ENCODE data around the gene HSF5. TPM values are rescaled to one million over a fixed set of nuclear protein-coding genes. Genes with fewer than 3 reads are reported as not detected.

The HSF5 gene
- total RNA-seq, 1 experiment from 2014 or later = not detected

DNA sequence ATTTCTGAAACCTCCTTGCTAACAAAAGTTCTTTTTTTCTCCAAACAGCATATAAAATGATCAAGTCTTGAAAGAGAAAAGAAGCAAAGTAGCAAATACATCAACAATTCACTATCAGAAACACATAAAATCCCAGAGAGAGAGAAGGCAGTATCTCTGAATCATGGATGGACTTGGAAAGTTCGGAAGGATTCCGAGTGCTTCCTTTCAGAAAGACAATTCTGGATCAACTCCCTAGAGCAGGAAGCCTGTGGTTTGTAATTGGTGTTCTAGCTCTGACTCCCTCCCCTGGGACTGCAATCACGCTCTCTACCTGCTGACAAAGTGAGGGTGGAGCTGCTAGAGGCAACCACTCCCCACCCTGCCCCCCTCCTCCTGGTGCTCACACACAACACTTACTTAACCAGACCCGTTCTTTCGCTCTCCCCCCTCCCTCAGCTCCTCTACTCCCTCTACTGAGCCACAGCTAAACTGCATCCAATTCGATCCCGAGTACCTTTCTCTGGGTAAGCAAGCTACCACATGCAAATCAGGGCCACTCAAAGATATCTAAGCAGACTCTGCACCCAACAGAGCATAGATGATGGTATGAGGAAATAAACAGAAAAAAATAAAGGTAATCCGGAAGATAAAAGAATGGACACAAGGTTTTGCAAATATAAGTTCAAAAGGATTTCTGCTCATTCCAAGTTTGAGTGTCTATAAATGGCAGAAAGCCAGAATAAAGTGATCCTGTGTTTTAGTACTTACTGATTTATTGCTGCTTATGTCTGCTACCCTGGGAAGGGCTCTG is 70.7 kb downstream of the HSF5 start, which contains the start of gene RNF43:
Gene RNF43, minus strand, starts transcription at position 235 of the 793 bp plus-strand sequence. CDS start 1,957 bp downstream, outside the sequence.
- Histone ChIP-seq H3K9ac (ENCODE audit: low read length) (peak within 1 kb of the TSS; percentile 63), H3K9me3 (ENCODE audit: low read length) (no peaks in the 10 kb centered on the region), H3K4me3 (ENCODE audit: low read length) (peak within 1 kb of the TSS; percentile 79), H2AFZ (ENCODE audit: low read length) (peak within 1 kb of the TSS; percentile 82), H3K4me2 (ENCODE audit: low read length) (peak within 1 kb of the TSS; percentile 87), H3K27ac (ENCODE audit: low read length) (peak within 1 kb of the TSS; percentile 72), H3K36me3 (ENCODE audit: low read depth, low read length) (no peaks in the 10 kb centered on the region), H4K20me1 (ENCODE audit: low read length) (no peaks in the 10 kb centered on the region), H3K9me2 (replicated peaks; ENCODE audit: low read length) (no peaks in the 10 kb centered on the region), H3F3A (ENCODE audit: low read length, unreplicated experiment) (peaks cover 4% of the 10 kb centered on the region), H3K4me1 (ENCODE audit: insufficient read depth, low read length) (peaks cover 51% of the 10 kb centered on the region), H3K79me2 (ENCODE audit: low read length) (peaks cover 41% of the 10 kb centered on the region), H3K27me3 (ENCODE audit: low read length) (peaks cover 22% of the 10 kb centered on the region)
- DNase-seq (peak; percentile 99), ATAC-seq (peak; percentile 94)
- POLR2A ChIA-PET (ENCODE audit: unreplicated experiment) = interaction anchor here (0.6 to 2.0 kb wide), 8 partner anchors 14 to 100 kb away, joined by 3 to 34 read pairs (median 4); partner anchors contain the start of gene SUPT4H1
- no peak for TF ChIP-seq EZH2 (IDR thresholded peaks at IDR 0.05; ENCODE audit: low read length, unreplicated experiment)
- TF ChIP-seq, protein P1, sequence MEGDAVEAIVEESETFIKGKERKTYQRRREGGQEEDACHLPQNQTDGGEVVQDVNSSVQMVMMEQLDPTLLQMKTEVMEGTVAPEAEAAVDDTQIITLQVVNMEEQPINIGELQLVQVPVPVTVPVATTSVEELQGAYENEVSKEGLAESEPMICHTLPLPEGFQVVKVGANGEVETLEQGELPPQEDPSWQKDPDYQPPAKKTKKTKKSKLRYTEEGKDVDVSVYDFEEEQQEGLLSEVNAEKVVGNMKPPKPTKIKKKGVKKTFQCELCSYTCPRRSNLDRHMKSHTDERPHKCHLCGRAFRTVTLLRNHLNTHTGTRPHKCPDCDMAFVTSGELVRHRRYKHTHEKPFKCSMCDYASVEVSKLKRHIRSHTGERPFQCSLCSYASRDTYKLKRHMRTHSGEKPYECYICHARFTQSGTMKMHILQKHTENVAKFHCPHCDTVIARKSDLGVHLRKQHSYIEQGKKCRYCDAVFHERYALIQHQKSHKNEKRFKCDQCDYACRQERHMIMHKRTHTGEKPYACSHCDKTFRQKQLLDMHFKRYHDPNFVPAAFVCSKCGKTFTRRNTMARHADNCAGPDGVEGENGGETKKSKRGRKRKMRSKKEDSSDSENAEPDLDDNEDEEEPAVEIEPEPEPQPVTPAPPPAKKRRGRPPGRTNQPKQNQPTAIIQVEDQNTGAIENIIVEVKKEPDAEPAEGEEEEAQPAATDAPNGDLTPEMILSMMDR (conservative IDR thresholded peaks at IDR 0.05; ENCODE audit: low read depth, low read length) = peak; percentile 95
- CTCF ChIA-PET = interaction anchor here (0.6 to 3.0 kb wide), 21 partner anchors 17 to 894 kb away, joined by 3 to 61 read pairs (median 4); partner anchors contain the start of gene SUPT4H1
- intact Hi-C loops (cut with micrococcal nuclease) = loop anchor here (1.0 kb wide), 4 partner anchors 26 to 100 kb away; partner anchors contain the start of gene SUPT4H1
- BruUV-seq (replicated peaks) = no TSS peak

DNA sequence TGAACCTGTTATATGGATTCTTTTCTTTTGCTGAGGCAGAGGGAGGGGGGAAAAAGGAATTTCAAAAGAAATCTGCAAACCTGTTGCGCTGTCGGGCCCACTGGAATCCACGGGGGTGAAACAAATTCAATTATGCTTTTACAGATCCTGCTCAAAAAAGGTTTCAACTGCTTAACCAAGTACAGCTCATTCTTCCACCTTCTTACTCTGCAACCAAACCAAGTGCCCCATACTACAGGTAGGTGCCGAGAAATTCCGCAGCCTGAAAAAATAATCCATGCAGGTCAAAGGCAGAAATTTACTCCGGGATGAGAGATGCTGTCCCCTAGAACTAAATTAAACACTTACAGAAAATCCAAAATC is 71.3 kb downstream of the HSF5 start:
- ChIA-PET POLR2A (ENCODE audit: unreplicated experiment) (interaction anchor here (0.5 to 2.0 kb wide), 6 partner anchors 13 to 103 kb away, joined by 3 to 34 read pairs (median 4); partner anchors contain the start of gene SUPT4H1), CTCF (interaction anchor here (0.6 to 3.0 kb wide), 14 partner anchors 17 to 465 kb away, joined by 3 to 61 read pairs (median 4); partner anchors contain the start of gene SUPT4H1)
- BruUV-seq (replicated peaks) = TSS peak; percentile 76
- peak overlapping the region; percentile 72 for H3K27ac ChIP-seq (ENCODE audit: low read length)
- H3K9me2 ChIP-seq (replicated peaks; ENCODE audit: low read length) = no peaks in the 10 kb centered on the region
- H3K9me3 ChIP-seq (ENCODE audit: low read length) = no peaks in the 10 kb centered on the region
- peaks cover 47% of the 10 kb centered on the region for H3K79me2 ChIP-seq (ENCODE audit: low read length)
- H3K4me3 ChIP-seq (ENCODE audit: low read length) = peak overlapping the region; percentile 79
- peak; percentile 7 for ATAC-seq
- DNase-seq = no peak
- peaks cover 4% of the 10 kb centered on the region for H3F3A ChIP-seq (ENCODE audit: low read length, unreplicated experiment)
- H4K20me1 ChIP-seq (ENCODE audit: low read length) = no peaks in the 10 kb centered on the region
- TF ChIP-seq, protein P1 (conservative IDR thresholded peaks at IDR 0.05; ENCODE audit: low read depth, low read length) = no peak
- TF ChIP-seq EZH2phosphoT487 (IDR thresholded peaks at IDR 0.05; ENCODE audit: borderline replicate concordance, low read length) (no peak), EZH2 (IDR thresholded peaks at IDR 0.05; ENCODE audit: low read length, unreplicated experiment) (no peak)
- intact Hi-C loops (cut with micrococcal nuclease) = loop anchor here (1.0 kb wide), 4 partner anchors 26 to 100 kb away; partner anchors contain the start of gene SUPT4H1
- no peaks in the 10 kb centered on the region for H3K36me3 ChIP-seq (ENCODE audit: low read depth, low read length)
- peak overlapping the region; percentile 63 for H3K9ac ChIP-seq (ENCODE audit: low read length)
- H3K4me2 ChIP-seq (ENCODE audit: low read length) = peak overlapping the region; percentile 87
- H3K4me1 ChIP-seq (ENCODE audit: insufficient read depth, low read length) = peaks cover 57% of the 10 kb centered on the region
- H3K27me3 ChIP-seq (ENCODE audit: low read length) = peaks cover 16% of the 10 kb centered on the region
- H2AFZ ChIP-seq (ENCODE audit: low read length) = peak overlapping the region; percentile 82
